NCI-H1048 (cell line): ENCODE measurements around the gene CDRT15.
"Not testable (repeated sequence)": the region's sequence is repeated elsewhere in the genome, so short reads cannot be mapped to it uniquely, and the experiment has no call there.

Source experiments
- DNase-seq: peaks from one replicate; lab custom pipeline; 2025; lab: John Stamatoyannopoulos, UW

The CDRT15 gene

DNA sequence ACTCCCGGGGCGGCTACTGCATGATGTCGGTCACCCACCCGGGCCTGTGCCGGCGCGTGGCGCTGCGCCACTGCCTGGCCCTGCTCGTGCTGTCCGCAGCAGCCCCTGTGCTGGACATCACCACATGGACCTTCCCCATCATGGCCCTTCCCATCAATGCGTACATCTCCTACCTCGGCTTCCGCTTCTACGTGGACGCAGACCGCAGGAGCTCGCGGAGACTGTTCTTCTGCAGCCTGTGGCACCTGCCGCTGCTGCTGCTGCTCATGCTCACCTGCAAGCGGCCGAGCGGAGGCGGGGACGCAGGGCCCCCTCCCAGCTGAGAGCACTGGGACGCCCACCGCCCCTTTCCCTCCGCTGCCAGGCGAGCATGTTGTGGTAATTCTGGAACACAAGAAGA is 29.8 kb downstream of the CDRT15 start:
- DNase-seq, result no peak

- no peak for DNase-seq
These were observed 30.6 kb downstream of the CDRT15 start for GRCh38 chr17:14205992-14206461.

DNA sequence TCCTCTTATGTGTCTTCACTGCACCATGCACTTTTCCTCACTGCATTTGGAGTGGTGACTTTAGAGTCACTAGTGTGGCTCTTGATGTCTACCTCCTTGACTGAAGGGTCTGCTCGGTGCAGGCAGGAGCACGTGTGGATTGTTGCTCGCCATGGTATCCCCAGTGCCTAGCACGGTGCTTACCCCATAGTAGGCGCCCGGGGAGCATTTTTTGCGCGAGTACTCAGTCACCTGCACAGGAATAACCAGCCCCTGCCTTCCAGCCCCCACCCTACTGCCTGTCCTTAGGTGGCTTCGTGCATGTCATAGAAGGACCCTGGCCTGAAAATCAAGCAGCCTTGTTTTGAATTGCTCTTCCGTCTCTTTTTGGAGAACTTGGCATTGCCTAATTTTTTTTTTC is 31.3 kb downstream of the CDRT15 start:
- DNase-seq, result no peak

DNA sequence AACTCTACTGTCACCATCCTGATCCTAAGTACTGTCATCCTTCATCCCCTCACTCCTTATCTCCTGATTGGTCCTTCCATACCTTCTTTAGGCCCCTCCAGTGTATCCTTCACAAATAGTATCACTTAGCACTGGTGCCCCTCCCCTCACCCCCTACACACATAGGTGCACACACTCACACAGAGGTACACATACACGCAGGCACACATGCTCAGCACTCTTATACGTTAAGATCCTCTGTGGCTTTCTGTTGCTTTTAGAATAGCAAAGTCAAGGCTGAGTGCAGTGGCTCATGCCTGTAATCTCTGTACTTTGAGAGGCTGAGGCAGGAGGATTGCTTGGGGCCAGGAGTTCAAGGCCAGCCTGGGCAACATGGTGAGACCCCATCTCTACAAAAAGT is 32.1 kb downstream of the CDRT15 start:
- no peak for DNase-seq

DNA sequence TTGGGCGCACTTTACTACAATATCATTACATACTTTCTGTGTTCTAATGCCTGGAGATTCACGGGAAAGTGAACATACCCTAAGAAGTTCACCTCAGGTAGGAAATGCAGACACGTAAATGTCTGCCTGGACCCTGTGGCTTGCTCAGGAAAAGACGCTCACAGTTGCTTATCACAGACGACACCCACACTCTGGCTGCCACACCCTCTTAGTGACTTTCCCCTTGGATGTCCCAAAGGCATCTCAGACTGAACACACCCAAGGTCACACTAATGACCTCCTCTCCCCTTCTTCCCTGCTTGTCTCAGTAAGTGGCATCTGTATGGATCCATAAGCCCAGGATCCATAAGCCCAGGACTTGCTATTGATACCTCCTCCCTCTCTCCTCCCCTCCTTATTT is 32.6 kb downstream of the CDRT15 start:
- DNase-seq, result no peak

DNA sequence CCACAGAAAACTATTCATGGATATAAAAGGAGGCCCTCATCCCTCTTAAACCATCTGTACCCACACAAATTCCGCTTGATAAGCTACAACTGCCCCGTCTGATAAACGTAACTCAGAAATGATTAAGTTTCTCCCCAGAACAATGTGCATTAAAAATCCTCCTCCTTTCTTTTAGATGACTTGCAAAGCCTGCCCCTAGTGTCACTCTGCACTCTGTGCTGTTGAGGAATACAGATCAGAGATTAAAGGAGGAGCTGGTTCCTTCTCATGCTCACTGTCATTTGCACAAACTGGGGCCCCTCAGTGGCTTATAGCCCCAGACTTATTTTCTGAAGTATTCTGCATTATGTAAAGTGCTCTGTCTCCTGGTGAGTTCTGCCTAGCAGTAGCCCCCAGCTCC is 33.3 kb downstream of the CDRT15 start:
- DNase-seq, result no peak

GRCh38 chr17:14202388-14203166 is 34.1 kb downstream of the CDRT15 start:
- no peak for DNase-seq

DNA sequence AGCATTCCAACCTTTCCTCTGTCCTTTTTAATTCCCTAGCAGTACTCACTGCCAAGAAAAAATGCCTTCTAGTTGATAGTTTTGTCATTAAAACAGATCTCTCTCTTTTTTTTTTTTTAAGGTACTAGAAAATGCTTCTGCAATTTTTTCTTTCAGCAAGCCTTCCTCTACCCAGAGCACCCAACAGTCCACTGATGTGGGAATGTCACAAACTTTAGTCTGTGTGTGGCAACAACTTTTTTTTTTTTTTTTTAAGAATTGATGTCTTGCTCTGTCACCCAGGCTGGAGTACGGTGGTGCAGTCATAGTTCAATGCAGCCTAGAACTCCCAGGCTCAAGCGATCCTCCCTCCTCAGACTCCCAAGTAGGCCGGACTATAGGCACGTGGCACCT is 34.7 kb downstream of the CDRT15 start:
- DNase-seq, result no peak

DNA sequence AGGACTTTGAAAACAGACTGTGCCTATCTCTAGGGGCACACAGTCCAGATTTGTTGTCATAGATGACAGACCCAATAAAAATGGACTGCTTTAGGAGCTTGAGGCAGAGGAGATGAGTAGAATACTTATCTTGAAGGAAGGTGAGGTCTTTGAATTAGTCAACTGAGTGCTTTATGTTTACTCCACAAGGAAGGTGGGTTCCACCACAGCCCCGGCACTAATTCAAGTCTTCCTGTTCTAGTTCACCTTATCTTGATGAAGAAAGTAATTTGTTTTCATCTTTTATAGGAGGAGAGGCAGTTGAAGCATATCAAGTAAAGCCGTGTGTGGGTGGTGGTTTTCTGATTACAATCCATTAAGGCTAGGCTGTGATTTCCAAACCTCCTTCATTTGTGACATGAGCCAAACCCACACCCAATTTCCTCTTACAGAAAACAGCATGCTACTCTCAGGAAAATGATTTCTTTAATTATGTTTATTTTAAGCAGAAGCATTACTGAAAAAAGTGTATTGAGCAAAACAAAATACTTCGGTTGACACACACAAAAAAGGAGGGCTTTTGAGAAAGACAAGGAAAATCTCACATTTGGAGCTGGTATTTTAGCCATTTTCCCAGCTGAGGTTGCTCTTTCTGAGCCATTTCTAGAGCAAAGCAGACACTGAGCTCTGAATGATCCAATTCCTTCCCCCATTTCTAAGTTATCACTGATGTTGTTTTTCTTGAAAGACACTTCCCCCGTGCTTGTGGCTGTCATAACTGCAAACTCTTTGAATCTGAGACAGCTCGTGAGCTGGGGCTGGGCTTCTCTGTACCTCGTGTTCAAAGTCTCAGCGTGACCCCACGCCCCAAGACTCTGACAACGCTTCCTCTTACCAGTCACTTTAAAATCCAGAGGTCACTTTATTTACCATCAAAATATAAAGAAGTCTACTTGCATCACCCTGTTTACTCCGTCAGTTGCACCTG is 35.4 kb downstream of the CDRT15 start:
- DNase-seq, result no peak

DNA sequence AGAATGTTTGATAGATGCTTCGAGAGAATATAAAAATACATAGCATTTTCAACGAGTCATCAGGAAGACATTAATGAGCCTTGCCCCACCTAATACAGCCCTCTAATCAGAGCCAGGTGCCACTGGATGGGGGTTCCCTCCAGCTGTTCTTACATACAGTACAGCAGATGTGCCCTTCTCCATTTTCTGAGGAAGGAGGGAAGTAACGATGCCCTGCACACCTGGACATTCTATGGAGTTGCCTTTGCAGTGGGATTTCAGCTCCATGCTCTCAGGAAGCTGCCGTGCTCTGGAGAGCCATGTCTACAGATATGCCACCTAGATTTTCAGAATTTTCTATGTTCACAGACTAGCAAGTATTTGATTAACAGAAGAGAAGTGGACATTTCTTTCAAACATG is 36.3 kb downstream of the CDRT15 start:
- DNase-seq, result no peak

DNA sequence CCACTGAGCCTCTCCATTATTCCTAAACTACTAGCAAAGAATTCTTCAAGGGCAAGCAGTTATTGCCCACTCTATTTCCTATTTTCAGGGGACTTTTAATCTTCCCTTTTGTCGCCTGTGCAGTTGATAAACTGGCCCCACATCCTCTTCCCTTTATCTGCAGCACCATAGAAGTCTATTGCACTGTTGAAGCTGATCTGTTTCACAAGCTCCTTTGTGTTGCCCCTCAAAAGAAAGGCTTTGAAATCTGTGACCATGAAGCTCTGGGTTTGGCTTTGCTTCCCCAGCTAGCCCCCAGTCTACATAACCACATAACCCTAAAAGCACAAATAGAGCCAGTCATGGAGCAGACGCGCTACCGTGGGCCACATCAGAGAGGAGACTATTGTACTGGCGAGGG is 37.1 kb downstream of the CDRT15 start:
- no peak for DNase-seq

DNA sequence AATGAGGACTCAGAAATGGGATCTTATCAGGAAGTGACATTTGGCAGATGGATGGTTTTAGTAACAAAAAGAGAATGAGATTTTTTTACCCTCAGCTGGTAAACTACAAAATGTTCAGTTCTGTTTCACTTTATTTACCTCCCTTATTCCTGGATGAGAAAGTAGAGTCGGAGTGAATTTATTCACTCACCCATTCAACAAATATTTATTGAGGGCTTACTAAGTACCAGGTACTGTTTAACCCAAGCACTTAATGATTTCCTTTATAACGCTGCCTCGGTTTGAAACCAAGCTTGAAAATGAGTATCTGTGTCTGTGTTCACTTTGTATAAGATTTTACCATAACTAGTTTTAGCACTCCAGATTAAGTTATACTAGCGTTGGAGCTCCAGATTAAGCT is 38.1 kb downstream of the CDRT15 start:
- DNase-seq, result no peak

DNA sequence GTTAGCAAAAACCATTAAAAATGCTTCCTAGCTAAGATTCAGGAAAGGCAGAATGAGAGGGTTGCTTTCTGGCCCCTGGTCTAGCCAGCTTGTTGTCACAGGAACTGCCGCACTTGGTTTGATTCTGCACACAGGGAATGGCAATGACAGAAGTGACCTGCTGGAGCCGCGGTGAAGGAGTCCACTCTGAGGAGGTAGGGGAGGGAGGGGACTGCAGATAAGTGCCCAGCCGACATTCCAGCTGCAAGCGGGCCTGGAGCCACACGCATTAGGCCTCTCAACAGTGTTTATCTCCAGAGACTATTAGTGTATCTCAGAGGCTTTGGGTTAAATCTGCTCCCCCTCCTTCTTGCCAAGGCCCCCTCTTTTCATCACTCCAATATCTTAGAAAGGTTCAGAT is 38.6 kb downstream of the CDRT15 start:
- DNase-seq, result no peak

GRCh38 chr17:14197586-14197985 is 39.1 kb downstream of the CDRT15 start:
- DNase-seq, result no peak

GRCh38 chr17:14197057-14197456 is 39.6 kb downstream of the CDRT15 start:
- no peak for DNase-seq

GRCh38 chr17:14196377-14196997 is 40.2 kb downstream of the CDRT15 start:
- no peak for DNase-seq

DNA sequence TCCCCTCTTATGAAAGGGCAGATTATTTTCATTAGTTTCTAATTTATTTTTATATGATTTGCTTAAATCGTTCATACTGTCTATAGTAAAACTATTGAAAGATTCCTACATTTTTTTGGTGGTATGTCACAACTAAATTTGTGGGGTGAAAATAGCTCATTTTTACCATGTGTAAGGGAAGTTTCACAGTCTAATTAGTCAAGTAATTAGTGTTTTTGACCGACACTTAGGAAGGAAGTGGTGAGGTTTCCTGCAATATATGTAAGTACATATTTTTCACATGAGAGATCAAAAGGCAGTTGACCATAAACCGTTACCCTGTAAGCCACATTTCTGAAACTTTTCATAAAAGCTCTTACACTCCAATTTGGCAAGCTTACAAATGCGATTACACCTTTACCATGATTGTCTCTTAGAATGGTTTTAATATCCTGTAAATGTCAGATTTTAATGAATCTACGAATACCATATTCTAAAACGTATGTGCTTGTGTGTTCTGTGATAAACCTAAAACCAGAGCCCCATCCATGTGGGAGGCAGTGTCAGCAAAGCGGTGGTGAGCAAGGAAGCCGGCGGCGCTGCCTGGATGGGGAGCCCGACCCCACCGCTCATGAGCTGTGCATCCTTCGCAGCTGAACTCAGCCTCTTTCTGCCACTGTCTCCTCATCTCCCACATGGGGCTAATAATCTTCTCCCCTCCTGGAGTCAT is 43.9 kb downstream of the CDRT15 start:
- DNase-seq, result not testable (repeated sequence)

DNA sequence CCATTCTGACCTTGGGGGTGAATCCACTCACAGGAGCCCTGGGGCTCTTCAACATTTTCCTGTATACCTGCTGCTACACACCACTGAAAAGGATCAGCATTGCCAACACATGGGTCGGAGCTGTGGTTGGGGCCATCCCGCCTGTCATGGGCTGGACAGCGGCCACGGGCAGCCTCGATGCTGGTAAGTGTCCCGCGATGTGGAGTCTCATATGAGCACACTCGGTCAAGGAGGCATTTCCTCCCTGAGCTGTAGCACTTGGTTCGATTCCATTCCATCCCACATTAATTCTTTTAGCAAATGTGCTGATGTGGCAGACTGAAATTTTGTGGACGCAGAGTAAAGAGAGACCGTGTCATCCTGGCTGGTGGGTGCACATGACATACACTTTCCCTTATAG is 44.6 kb downstream of the CDRT15 start:
- not testable (repeated sequence) for DNase-seq

DNA sequence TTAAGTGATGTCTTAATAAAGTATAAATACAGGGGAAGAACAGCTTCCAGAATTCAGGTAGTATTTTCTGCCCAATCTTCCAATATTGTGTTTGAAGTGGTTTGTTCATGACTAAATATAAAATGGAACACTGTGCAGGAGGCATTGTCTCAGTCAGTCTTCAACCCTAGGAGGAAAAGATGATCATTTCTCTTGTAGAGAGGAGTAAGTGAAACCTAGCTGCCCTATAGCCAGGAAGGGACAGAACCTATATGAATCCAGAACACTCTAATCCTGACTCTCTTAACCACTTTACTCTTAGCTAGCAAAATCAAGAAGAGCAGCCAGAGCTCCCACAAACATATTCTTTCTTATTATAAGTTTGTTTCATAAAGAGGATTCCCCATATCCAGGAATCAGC is 45.2 kb downstream of the CDRT15 start:
- not testable (repeated sequence) for DNase-seq

GRCh38 chr17:14190774-14191173 is 45.9 kb downstream of the CDRT15 start:
- DNase-seq, result not testable (repeated sequence)

- DNase-seq, result not testable (repeated sequence)
These were observed 50.2 kb downstream of the CDRT15 start for GRCh38 chr17:14186443-14186842.
